Common myeloid progenitor, CD34-positive (primary cell): ENCODE measurements around the gene FGF21.

Source experiments
- CTCF ChIA-PET: fragments of 350-600 bp; sonication (Branson Sonifier 250); formaldehyde crosslinking; loops from one replicate; lab custom pipeline; 2021; ENCODE audit warnings: antibody characterized with exemption; lab: Charles Lee
- POLR2A ChIA-PET: fragments of 350-600 bp; sonication (Branson Sonifier 250); formaldehyde crosslinking; loops from one replicate; lab custom pipeline; 2021; ENCODE audit warnings: antibody characterized with exemption; lab: Charles Lee
- DNase-seq, 3 donors: peaks; one replicate each; pipeline versions ENCODE4 v3.0.0 to v3.0.0-alpha.2; 2013
- H3K27ac ChIP-seq, 2 experiments: 1 replicate in 1 of 2; 2 replicates in 1 of 2; pipeline ENCODE4 v1.7.0; 2013; ENCODE audit warnings: inconsistent platforms in 2 of 2, low read length in 2 of 2, mild to moderate bottlenecking in 2 of 2, low read depth in 1 of 2, moderate library complexity in 1 of 2; ENCODE audit not compliant: severe bottlenecking in 2 of 2, insufficient read depth in 1 of 2, poor library complexity in 1 of 2
- H3K27me3 ChIP-seq, 5 experiments: replicated peaks in 2 of 5; 1 replicate in 3 of 5; 2 replicates in 2 of 5; pipeline versions ENCODE4 v1.6.1 to v1.7.0; 2013; ENCODE audit warnings: low read length in 4 of 5, mild to moderate bottlenecking in 2 of 5, moderate library complexity in 2 of 5, inconsistent platforms in 1 of 5; ENCODE audit not compliant: insufficient read depth in 5 of 5, control insufficient read depth in 4 of 5
- H3K36me3 ChIP-seq, 4 experiments: 1 replicate in 2 of 4; 2 replicates in 2 of 4; pipeline versions ENCODE4 v1.6.1 to v1.7.0; 2013; ENCODE audit warnings: low read length in 3 of 4, control low read depth in 1 of 4, mild to moderate bottlenecking in 1 of 4; ENCODE audit not compliant: control insufficient read depth in 4 of 4, insufficient read depth in 4 of 4
- H3K4me1 ChIP-seq, 4 experiments: 1 replicate in 3 of 4; 2 replicates in 1 of 4; pipeline versions ENCODE4 v1.6.1 to v1.7.1; 2013; ENCODE audit warnings: low read length in 3 of 4, mild to moderate bottlenecking in 3 of 4, control low read depth in 1 of 4, inconsistent platforms in 1 of 4, moderate library complexity in 1 of 4; ENCODE audit not compliant: control insufficient read depth in 4 of 4, insufficient read depth in 4 of 4; ENCODE audit errors: control extremely low read depth in 1 of 4
- H3K4me3 ChIP-seq, 7 experiments: 1 replicate in 4 of 7; 2 replicates in 3 of 7; pipeline versions ENCODE4 v1.5.1 to v1.7.0; 2013; ENCODE audit warnings: mild to moderate bottlenecking in 7 of 7, low read length in 6 of 7, moderate library complexity in 6 of 7, inconsistent platforms in 2 of 7, low read depth in 2 of 7, control low read depth in 1 of 7; ENCODE audit not compliant: insufficient read depth in 4 of 7, control insufficient read depth in 1 of 7; ENCODE audit errors: extremely low read depth in 1 of 7
- H3K9me3 ChIP-seq, 5 experiments: 1 replicate in 4 of 5; 2 replicates in 1 of 5; pipeline versions ENCODE4 v1.6.1 to v1.7.1; 2013; ENCODE audit warnings: low read length in 4 of 5, mild to moderate bottlenecking in 2 of 5, inconsistent platforms in 1 of 5, low read depth in 1 of 5, moderate library complexity in 1 of 5; ENCODE audit not compliant: control insufficient read depth in 4 of 5, insufficient read depth in 2 of 5; ENCODE audit errors: control extremely low read depth in 1 of 5
- WGBS: methylation state at CpG from one replicate; pipeline ENCODE4 v1.1.5; 2013; ENCODE audit not compliant: insufficient coverage; 5-methylcytosine and 5-hydroxymethylcytosine counted together

FGF21 gene

GRCh38 chr19:48806518-48806817 lies 51.1 kb downstream of the FGF21 start:
- H3K36me3 ChIP-seq: peaks cover 0 to 7% (median 6%) of the 10 kb centered on the region in 4 experiments
- WGBS: 97% methylated on average over 5 of the region's 5 CpGs
- no peaks in the 10 kb centered on the region for H3K27me3 ChIP-seq
- no peaks in the 10 kb centered on the region for H3K9me3 ChIP-seq
- H3K27ac ChIP-seq: no peak overlapping the region
- peaks cover 0 to 13% (median 12%) of the 10 kb centered on the region in 4 experiments for H3K4me1 ChIP-seq
- peak in 1 of 3 donors; percentile 68 for DNase-seq
- no peak overlapping the region for H3K4me3 ChIP-seq
- ChIA-PET POLR2A (no interaction called here), CTCF (interaction anchor here (2.7 to 27.8 kb wide), 3 partner anchors 8 to 38 kb away, joined by 13 to 376 read pairs (median 18); partner anchors contain the start of gene HSD17B14)

DNA sequence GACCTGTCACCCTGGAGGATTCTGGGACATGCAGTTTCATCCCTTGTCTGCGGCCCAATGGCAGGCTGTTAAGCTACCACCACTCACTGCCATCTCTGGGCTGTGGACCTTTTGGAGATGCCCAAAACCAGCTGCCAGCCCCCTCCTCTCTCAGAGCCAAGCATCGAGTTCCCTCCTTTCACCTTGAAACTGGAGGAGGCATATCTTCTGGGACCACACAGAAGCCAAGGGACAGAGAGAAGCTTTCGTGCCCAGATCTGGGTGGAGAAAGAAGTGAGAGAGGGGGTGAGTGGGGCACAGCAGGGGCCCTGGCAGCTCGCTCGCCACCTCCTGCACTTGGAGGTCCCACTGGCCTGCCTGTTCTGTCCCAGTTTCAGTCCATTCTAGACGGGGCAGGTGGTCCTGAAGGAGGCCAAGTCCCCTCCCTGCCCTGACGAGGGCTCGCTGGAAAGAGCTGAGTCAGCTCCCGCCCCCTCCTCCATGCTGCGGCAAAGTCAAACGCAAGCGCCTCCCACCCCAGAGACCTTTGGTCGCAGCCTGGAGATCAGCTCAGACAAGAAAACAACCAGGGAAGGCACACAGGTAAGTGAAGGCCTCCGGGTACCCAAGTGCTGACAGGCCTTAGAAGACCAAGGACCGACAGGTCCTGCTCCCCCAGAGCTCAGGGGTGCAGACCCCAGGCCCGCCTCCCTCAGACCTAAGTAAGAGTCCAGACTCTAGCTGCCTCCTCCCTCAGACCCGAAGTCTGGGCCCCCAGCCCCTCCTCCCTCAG lies 51.7 kb downstream of the FGF21 start:
- POLR2A ChIA-PET: no interaction called here
- H3K4me1 ChIP-seq: peaks cover 0 to 18% (median 14%) of the 10 kb centered on the region in 4 experiments
- DNase-seq: peak in 1 of 3 donors; percentile 70
- no peak overlapping the region for H3K27ac ChIP-seq
- H3K27me3 ChIP-seq: no peaks in the 10 kb centered on the region
- 96% methylated on average over 12 of the region's 17 CpGs for WGBS
- CTCF ChIA-PET: interaction anchor here (0.9 to 27.8 kb wide), 4 partner anchors 9 to 37 kb away, joined by 6 to 376 read pairs (median 16); partner anchors contain the start of gene HSD17B14
- H3K9me3 ChIP-seq: no peaks in the 10 kb centered on the region
- H3K36me3 ChIP-seq: peaks cover 0 to 7% (median 6%) of the 10 kb centered on the region in 4 experiments
- no peak overlapping the region for H3K4me3 ChIP-seq

DNA sequence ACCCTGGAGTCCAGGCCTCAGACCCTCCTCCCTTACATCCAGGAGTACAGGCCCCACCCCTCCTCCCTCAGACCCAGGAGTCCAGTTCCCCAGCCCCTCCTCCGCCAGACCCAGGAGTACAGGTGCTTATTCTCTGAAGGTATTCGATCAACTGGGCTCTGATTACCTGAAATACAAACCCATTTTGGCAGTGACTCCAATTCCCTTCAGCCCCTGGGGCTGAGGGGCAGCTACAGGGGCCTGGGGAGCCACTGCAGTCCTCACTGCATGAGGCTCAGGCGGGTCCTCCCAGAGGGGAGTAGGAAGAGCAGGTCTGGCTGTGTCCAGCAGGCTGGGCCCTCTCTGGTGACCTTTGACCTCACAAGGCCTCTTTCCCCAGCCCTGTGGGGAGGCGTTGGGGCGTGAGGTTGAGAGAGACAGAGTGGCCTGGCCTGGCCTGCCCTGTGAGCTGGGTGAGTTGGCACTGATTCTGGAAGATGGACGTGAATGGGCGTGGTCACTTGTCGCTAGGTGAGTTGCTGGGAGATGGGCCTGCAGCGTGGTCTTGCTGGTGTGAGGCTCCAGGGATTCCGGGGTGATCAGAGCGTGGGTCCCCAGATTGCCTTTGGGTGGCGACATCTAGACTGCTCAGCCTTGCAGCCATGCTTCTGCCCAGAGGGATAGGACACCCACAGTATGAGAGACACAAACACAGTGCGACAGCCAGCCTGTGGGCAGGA lies 52.4 kb downstream of the FGF21 start:
- ChIA-PET CTCF (interaction anchor here (0.9 to 27.8 kb wide), 5 partner anchors 9 to 36 kb away, joined by 3 to 376 read pairs (median 13); partner anchors contain the start of gene HSD17B14), POLR2A (no interaction called here)
- Histone ChIP-seq H3K36me3 (peaks cover 0 to 7% (median 6%) of the 10 kb centered on the region in 4 experiments), H3K27me3 (no peaks in the 10 kb centered on the region), H3K27ac (no peak overlapping the region), H3K9me3 (no peaks in the 10 kb centered on the region), H3K4me1 (peaks cover 0 to 23% (median 18%) of the 10 kb centered on the region in 4 experiments), H3K4me3 (no peak overlapping the region)
- peak in 1 of 3 donors; percentile 34 for DNase-seq
- WGBS: 97% methylated on average over 8 of the region's 13 CpGs
